Measurements from ENCODE around the gene THSD7A. TPM values are rescaled to one million over a fixed set of nuclear protein-coding genes. Genes with fewer than 3 reads are reported as not detected.

THSD7A gene
- total and polyA plus RNA-seq, 2 of the 4 experiments (the other 2 are of a cell fraction), result 0.02 to 0.18 TPM

GRCh38 chr7:11330717-11331116 is 501.3 kb downstream of the THSD7A start:
- ATAC-seq (ENCODE audit: low read depth) (no peak), DNase-seq (no peak)
- TF ChIP-seq USF2 (IDR thresholded peaks at IDR 0.05; ENCODE audit: low read depth, low read length), result no peak
- TF ChIP-seq NFE2L2 (IDR thresholded peaks at IDR 0.05; ENCODE audit: low read depth, low read length), result no peak
- no peak for TF ChIP-seq RAD21 (IDR thresholded peaks at IDR 0.05; ENCODE audit: low read length)
- TF ChIP-seq MAFK (IDR thresholded peaks at IDR 0.05; ENCODE audit: low read depth, low read length), result no peak
- TF ChIP-seq FOS (IDR thresholded peaks at IDR 0.05; ENCODE audit: low read depth, low read length), result no peak
- no peak for TF ChIP-seq BHLHE40 (IDR thresholded peaks at IDR 0.05; ENCODE audit: low read depth, low read length)
- no peak for TF ChIP-seq CEBPB (IDR thresholded peaks at IDR 0.05; ENCODE audit: low read depth, low read length)
- no peak for TF ChIP-seq RFX5 (IDR thresholded peaks at IDR 0.05; ENCODE audit: low read depth, low read length)
- TF ChIP-seq POLR2A (IDR thresholded peaks at IDR 0.05; ENCODE audit: low read depth, low read length), result no peak
- TF ChIP-seq MAZ (IDR thresholded peaks at IDR 0.05; ENCODE audit: borderline replicate concordance, low read depth, low read length), result no peak
- no peak for TF ChIP-seq CHD1 (IDR thresholded peaks at IDR 0.05; ENCODE audit: low read depth, low read length)
- no peak for TF ChIP-seq RCOR1 (IDR thresholded peaks at IDR 0.05; ENCODE audit: insufficient replicate concordance, low read length)
- TF ChIP-seq, protein P1, sequence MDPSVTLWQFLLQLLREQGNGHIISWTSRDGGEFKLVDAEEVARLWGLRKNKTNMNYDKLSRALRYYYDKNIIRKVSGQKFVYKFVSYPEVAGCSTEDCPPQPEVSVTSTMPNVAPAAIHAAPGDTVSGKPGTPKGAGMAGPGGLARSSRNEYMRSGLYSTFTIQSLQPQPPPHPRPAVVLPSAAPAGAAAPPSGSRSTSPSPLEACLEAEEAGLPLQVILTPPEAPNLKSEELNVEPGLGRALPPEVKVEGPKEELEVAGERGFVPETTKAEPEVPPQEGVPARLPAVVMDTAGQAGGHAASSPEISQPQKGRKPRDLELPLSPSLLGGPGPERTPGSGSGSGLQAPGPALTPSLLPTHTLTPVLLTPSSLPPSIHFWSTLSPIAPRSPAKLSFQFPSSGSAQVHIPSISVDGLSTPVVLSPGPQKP (IDR thresholded peaks at IDR 0.05; ENCODE audit: borderline replicate concordance, low read depth, low read length), result no peak
- TF ChIP-seq CTCF (conservative IDR thresholded peaks at IDR 0.05; ENCODE audit: low read depth, low read length), result no peak
- TF ChIP-seq SMC3 (IDR thresholded peaks at IDR 0.05; ENCODE audit: low read depth, low read length), result no peak
- no peak for TF ChIP-seq MXI1 (IDR thresholded peaks at IDR 0.05; ENCODE audit: borderline replicate concordance, low read depth, low read length)
- no peak overlapping the region for H3K4me2 ChIP-seq (ENCODE audit: low read depth, low read length)
- WGBS, 2 experiments (ENCODE audit: extremely low coverage in 2 of 2, insufficient read length in 1 of 2), result no CpG with 5 or more reads among the region's 3 CpGs
- BruUV-seq (replicated peaks), result no TSS peak
- H3K27ac ChIP-seq (ENCODE audit: insufficient read depth, low read length), result no peak overlapping the region
- no peak overlapping the region for H4K91ac ChIP-seq (ENCODE audit: insufficient read depth, low read depth, low read length)
- dilution Hi-C loops (cut with HindIII; ENCODE audit: low sequenced_read_pairs, unreplicated experiment), result no loop called here
- H3K18ac ChIP-seq (ENCODE audit: low read depth, low read length), result no peak overlapping the region
- H3K36me3 ChIP-seq (ENCODE audit: control insufficient read depth, insufficient read depth, low read length), result no peaks in the 10 kb centered on the region
- H2AK9ac ChIP-seq (replicated peaks; ENCODE audit: low read depth, low read length, poor library complexity), result no peak overlapping the region
- intact Hi-C loops (cut with micrococcal nuclease), result no loop called here
- no peaks in the 10 kb centered on the region for H4K20me1 ChIP-seq (ENCODE audit: insufficient read depth, low read length)
- no peak overlapping the region for H2AK5ac ChIP-seq (ENCODE audit: low read depth, low read length)
- ChIA-PET CTCF (no interaction called here), POLR2A (ENCODE audit: unreplicated experiment) (no interaction called here)
- no peak overlapping the region for H3K56ac ChIP-seq (ENCODE audit: extremely low read depth, insufficient read depth, low read length)
- no peaks in the 10 kb centered on the region for H3K9me1 ChIP-seq (ENCODE audit: insufficient read depth, low read length)
- no peak overlapping the region for H3K9ac ChIP-seq (ENCODE audit: low read depth, low read length)
- H3K4me1 ChIP-seq (ENCODE audit: control insufficient read depth, insufficient read depth, low read length), result no peaks in the 10 kb centered on the region
- H2BK120ac ChIP-seq (ENCODE audit: low read depth, low read length), result no peak overlapping the region
- H4K8ac ChIP-seq (ENCODE audit: low read depth in 2 of 2, low read length in 2 of 2), result no peak overlapping the region
- no peak overlapping the region for H3K4me3 ChIP-seq (ENCODE audit: insufficient read depth, low read depth, low read length)
- in situ Hi-C loops (cut with MboI; ENCODE audit: low sequenced_read_pairs), result no loop called here
- H4K5ac ChIP-seq (ENCODE audit: low read depth, low read length), result no peak overlapping the region
- H2BK5ac ChIP-seq (ENCODE audit: low read depth, low read length, poor library complexity, severe bottlenecking), result no peak overlapping the region
- H3K9me3 ChIP-seq (ENCODE audit: control insufficient read depth, insufficient read depth, low read length), result peaks cover 1% of the 10 kb centered on the region; the same call in 1 of the 2 replicates
- H2BK20ac ChIP-seq (ENCODE audit: low read depth, low read length), result no peak overlapping the region
- H3K27me3 ChIP-seq (ENCODE audit: control insufficient read depth, insufficient read depth, low read length), result no peaks in the 10 kb centered on the region
- H3K23ac ChIP-seq (ENCODE audit: low read depth, low read length), result no peak overlapping the region
- H3K14ac ChIP-seq (replicated peaks; ENCODE audit: low read depth, low read length), result no peak overlapping the region
- H3K79me1 ChIP-seq (ENCODE audit: low read depth in 1 of 2, low read length in 2 of 2), result no peaks in the 10 kb centered on the region
- no peak overlapping the region for H3K4ac ChIP-seq (ENCODE audit: low read depth, low read length)
- no peak overlapping the region for H2AFZ ChIP-seq (replicated peaks; ENCODE audit: low read length, poor library complexity)
- no peak overlapping the region for H2BK15ac ChIP-seq (ENCODE audit: low read depth, low read length)

Data from IMR-90 (cell line).